Ureter (tissue), 1 donor: ENCODE data around the gene CKS1B. TPM values are rescaled to one million over a fixed set of nuclear protein-coding genes. Genes with fewer than 3 reads are reported as not detected.
"Not testable (repeated sequence)": the region's sequence is repeated elsewhere in the genome, so short reads cannot be mapped to it uniquely, and the experiment has no call there.

Experiments used
- DNase-seq: peaks from one replicate; pipeline ENCODE4 v3.0.0-alpha.2; 2020; ENCODE audit warnings: low spot score
- total RNA-seq: library from RNA; stranded (reverse); gene quantifications from one replicate; pipeline ENCODE4 v1.2.4, GENCODE V29; 2023
- donor health status: DM: yes; HTN: yes; CAD: no.

CKS1B gene
- total RNA-seq, 1 donor from 2014 or later, result 24.8 TPM

GRCh38 chr1:154964359-154964758 is 10.1 kb upstream of the CKS1B start:
- DNase-seq, result no peak

- no peak for DNase-seq
These were observed 8.4 kb upstream of the CKS1B start for GRCh38 chr1:154966111-154966510.

DNA sequence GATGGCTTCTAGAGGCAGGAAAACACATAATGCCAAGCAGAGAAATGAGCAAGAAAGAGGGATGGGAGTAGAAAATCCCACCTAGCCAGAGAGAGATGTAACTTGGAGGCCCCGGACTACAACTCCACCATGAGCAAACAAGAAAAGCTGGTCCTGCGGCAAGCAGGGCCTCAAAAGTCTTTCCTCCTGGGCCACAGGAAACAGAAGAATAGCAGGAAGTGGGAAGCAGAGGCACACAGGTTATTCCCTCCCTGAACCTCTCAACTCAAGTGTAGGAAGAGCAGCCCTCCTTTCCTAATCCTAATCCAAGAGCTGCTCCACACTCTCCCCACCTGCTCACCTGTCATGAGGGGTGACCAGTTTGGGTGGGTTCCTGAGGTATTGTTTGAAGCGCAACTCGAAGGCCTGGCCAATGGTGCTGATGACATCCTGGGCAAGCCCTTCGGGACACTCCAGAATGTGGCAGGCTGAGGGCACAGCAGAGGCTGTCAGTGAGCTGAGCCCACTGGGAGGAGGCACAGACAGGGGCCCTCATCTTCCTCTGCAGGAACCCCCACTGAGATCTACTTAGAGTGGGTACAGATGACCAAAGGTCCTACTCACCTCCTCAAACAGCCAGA is 7.0 kb upstream of the CKS1B start:
- DNase-seq, result no peak

- no peak for DNase-seq
These were observed 5.8 kb upstream of the CKS1B start for GRCh38 chr1:154968731-154969130.

DNA sequence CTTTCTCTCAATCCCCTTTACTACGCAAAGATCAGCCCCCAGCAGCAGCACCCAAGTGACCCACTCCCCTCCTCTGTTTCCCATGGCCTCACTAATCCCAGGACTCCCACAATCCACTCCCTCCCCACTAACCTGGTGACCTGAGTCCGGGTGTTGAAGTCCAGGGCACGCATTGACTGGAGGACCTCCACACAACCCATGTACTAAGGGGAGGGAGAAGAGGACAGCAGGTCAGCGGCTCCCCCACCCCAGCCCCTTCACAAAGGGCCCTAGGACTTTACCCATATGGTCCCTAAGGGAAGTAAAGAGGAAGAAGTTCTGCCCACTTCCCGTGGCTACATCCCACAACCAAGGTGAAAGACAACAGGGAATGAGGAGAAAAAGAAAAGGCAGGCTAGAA is 5.2 kb upstream of the CKS1B start:
- no peak for DNase-seq

- DNase-seq, result no peak
These were observed 4.5 kb upstream of the CKS1B start for GRCh38 chr1:154969860-154970452.

GRCh38 chr1:154970631-154971340 is 3.7 kb upstream of the CKS1B start, which contains the start of gene SHC1:
TSS of gene SHC1 (minus strand) at chr1:154970747. CDS start at chr1:154970526, 221 bp downstream.
- DNase-seq, result peak; percentile 93

GRCh38 chr1:154971341-154971998 is 3.0 kb upstream of the CKS1B start:
- peak; percentile 80 for DNase-seq

GRCh38 chr1:154972213-154972516 is 2.3 kb upstream of the CKS1B start:
- no peak for DNase-seq

- DNase-seq, result peak; percentile 83
These were observed 1.8 kb upstream of the CKS1B start for GRCh38 chr1:154972517-154973343.

DNA sequence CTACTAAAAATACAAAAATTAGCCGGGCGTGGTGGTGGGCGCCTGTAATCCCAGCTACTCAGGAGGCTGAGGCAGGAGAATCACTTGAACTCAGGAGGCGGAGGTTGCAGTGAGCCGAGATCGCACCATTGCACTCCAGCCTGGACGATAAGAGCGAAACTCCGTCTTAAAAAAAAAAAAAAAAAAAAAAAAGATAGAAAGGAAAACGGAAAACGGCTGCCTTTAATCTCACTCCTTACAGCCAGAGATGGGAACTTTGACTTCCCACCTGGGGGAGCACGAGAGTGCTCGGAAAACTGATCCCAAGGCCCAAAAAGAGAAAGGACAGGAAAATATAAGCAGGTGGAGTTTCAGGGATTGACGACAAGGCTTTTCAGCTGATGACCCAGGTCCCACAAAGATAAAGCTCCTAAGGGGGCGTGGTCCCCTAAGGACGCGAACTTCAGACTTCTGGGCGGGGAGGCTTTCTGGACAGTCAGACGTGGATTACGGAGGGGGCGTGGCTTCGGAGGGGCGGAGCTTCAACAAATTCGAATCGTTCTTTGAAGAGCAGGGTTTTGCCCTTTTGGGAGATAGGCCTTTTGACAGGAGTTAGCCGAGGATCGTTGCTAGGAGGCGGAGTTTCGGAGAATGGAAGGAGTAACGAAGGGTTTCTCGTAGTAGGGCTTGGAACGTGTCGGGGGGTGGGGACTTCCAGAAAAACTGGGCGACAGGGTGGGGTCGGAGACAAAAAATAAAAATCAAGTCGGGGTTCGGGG is 958 bp upstream of the CKS1B start:
- peak; percentile 99 for DNase-seq

GRCh38 chr1:154974808-154975408 is 427 bp downstream of the CKS1B start:
- peak; percentile 97 for DNase-seq

GRCh38 chr1:154975409-154976059 is 1.1 kb downstream of the CKS1B start:
- DNase-seq, result peak; percentile 81

- not testable (repeated sequence) for DNase-seq
These were observed 3.3 kb downstream of the CKS1B start for GRCh38 chr1:154977762-154978161.

GRCh38 chr1:154978360-154978759 is 3.9 kb downstream of the CKS1B start:
- no peak for DNase-seq

DNA sequence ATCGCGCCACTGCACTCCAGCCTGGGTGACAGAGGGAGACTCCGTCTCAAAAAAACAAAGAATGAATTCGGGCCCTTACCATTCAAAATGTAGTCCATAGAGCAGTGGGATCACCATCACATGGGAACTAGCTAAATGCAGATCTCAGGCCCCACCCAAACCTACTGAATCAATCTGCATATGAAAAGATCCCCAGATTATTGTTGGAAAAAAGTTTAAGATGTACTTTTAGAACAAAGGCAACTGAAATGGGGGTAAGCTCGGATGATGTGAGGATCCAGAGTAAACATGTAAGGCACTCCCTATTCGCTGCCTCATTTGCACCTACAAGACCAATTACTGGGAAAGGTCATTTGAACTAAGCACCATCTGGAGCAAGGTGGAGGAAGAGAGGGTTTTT is 7.9 kb downstream of the CKS1B start:
- DNase-seq, result no peak

- DNase-seq, result peak; percentile 98
These were observed 8.6 kb downstream of the CKS1B start, which contains the start of gene FLAD1 for GRCh38 chr1:154982897-154983648. TSS of gene FLAD1 (plus strand) at chr1:154983344. CDS start at chr1:154983695, 351 bp downstream.

DNA sequence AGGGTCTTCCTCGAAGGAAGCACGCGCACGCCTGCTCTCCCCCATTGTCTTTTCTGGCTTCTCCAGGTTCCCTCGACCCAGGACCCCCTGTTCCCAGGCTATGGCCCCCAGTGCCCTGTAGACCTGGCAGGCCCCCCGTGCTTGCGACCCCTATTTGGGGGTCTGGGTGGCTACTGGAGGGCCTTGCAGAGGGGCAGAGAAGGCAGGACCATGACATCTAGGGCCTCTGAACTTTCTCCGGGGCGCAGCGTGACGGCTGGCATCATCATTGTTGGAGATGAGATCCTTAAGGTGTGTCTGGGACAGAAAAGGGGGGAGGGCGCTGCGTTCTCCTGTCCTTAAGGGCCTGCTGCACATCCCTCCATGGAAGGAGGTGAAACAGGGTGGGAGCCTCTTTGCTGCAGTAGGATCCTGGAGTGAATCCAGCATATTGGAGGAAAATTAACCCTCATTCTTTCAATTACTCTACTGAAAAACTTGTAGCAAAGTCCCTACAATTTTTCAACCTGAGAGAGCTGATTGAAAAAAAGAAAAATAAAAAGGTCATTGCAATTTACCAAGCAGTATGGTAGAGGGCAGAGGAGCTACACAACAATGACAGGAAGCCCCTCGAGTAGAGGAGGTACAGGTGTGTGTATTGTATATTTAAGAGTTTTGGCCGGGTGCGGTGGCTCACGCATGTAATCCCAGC is 9.4 kb downstream of the CKS1B start:
- no peak for DNase-seq

DNA sequence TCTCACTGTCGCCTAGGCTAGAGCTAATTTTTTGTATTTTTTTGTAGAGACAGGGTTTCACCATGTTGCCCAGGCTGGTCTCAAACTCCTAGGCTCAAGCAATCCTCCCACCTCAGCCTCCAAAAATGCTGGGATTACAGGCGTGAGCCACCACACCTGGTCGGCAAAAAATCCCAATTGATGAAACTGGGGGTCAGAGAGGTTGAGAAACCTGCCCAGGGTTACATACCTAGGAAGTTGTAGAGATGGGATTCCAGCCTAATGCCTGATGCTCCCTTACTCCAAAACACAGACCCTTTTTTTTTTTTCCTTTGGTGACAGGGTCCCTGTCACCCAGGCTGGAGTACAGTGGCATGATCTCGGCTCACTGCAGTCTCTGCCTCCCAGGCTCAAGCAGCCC is 12.3 kb downstream of the CKS1B start:
- not testable (repeated sequence) for DNase-seq
